Stimulated activated CD8-positive, alpha-beta memory T cell treated with anti-CD3 and anti-CD28 coated beads, Interleukin-2, amount 100 ng/mL, for 1 hour (primary cell): ENCODE measurements around the gene BDP1.
"Not testable (repeated sequence)": the region's sequence is repeated elsewhere in the genome, so short reads cannot be mapped to it uniquely, and the experiment has no call there.

Source experiments
- DNase-seq, 2 donors: peaks; one replicate each; pipeline ENCODE4 v3.0.0-alpha.2; 2020; ENCODE audit warnings: low read depth in 2 of 2

The BDP1 gene

DNA sequence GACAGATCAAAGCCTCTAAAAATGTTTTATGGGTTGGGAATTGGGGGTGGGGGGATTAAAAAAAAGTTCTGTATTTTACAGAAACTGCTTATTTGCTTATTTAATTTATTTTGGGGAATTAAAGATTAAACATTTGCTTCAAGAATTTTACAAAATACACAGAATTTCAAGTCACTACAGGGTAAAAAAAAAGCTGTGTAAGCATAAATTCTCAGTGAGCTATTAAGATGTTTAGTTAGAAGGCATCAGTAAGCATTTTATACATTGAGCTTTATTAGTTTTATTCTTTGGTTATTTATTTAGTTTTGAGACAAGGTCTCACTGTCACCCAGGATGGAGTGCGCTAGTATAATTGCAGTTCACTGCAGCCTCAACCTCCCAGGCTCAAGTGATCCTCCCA lies 5.2 kb downstream of the BDP1 start:
- no peak for DNase-seq

DNA sequence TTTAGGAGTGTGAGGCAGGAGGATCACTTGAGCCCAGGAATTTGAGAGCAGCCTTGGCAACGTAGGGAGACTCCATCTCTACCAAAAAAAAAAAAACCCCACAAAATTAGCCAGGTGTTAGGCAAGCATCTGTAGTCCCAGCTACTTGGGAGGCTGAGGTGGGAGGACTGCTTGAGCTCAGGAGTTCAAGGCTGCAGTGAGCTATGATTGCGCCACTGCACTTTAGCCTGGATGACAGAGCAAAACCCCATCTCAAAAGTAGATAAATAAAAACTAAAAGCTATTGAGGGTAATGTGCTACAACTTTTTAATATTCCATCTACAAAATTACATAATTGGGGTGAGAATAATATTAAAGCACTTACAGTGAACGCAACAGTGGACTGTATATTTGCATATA lies 5.9 kb downstream of the BDP1 start:
- DNase-seq = no peak

DNA sequence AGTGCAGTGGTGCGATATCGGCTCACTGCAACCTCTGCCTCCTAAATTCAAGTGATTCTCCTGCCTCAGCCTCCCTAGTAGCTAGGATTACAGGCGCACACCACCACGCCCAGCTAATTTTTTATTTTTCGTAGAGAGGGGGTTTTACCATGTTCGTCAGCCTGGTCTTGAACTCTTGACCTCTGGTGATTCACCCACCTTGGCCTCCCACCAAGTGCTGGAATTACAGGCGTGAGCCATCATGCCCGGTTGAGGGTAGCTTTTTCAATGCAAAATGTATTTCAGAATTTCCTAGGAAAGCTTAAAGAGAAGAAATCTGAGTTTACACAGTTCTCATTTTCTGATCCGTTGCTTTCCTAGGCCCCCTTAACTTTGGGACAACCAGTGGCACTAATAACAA lies 15.7 kb downstream of the BDP1 start:
- DNase-seq = no peak

GRCh38 chr5:71475788-71476384 lies 20.4 kb downstream of the BDP1 start:
- no peak for DNase-seq

DNA sequence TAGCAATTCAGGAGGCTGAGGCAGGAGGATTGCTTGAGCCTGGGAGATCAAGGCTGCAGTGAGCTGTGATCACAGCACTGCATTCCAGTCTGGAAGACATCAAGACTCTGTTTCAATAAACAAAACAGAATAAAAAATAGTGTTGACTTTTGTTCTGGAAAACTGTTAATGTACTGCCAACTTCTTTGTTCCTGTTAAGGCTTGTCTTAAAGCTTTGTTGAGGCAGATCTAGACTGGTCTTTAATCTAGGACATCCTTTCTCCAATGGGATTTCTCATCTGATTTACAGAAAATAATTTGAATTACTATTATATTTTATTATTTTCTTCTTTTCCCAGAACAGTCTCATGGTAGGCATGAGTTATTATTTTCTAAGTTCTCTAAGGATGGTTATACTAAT lies 26.0 kb downstream of the BDP1 start:
- no peak for DNase-seq

DNA sequence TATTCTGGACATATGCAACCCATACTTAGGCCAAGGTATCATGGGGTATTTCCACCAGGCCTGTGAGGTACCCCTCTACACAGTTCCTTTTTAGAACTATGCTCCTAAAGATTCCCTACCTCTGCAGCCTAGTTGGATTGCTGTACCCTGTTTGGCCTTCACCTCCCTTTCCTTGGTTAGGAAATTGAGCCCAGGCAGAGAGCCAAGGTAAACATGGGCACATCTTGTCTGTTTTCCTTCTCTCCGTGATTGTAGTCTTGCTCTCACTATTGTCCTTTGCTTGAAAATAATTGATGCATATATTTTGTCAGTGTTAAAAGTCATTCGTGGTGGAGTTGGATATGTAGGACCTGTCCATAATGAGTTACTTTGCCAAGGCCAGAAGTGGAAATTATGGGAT lies 26.7 kb downstream of the BDP1 start:
- no peak for DNase-seq

DNA sequence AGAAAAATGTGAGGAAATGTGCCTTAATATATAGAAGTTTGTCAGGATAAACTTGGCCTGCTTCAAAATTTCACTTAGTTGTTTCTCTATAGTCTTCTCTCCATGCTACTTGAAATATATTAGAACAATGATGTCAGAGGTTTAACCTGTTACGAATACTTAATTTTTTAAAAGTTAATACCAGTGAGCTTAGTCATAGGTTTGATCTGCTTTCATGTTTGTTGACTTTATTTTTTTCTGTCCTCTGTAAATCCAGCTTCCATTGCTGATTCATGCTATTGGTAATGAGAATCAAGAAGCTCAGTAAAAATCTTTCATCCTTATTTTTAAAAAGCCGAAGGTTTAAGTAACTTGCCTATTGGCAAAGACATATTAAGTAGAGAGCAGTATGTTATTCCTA lies 27.9 kb downstream of the BDP1 start:
- no peak for DNase-seq

- DNase-seq = no peak
Measured at GRCh38 chr5:71492817-71493615, 37.6 kb downstream of the BDP1 start.

GRCh38 chr5:71494202-71494601 lies 38.8 kb downstream of the BDP1 start:
- DNase-seq = not testable (repeated sequence)

DNA sequence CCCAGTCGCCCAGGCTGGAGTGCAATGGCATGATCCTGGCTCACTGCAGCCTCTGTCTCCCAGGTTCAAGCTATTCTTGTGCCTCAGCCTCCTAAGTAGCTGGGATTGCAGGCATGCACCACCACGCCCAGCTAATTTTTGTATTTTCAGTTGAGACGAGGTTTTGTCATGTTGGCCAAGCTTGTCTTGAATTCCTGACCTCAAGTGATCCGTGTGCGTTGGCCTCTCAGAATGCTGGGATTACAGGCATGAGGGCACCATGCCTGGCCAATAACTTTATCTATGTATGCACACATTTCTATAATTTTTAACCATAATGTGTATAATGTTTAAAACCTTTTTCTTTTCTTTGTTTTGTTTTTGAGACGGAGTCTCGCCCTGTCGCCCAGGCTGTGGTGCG lies 43.3 kb downstream of the BDP1 start:
- not testable (repeated sequence) for DNase-seq

GRCh38 chr5:71503536-71503935 lies 48.1 kb downstream of the BDP1 start:
- no peak for DNase-seq

DNA sequence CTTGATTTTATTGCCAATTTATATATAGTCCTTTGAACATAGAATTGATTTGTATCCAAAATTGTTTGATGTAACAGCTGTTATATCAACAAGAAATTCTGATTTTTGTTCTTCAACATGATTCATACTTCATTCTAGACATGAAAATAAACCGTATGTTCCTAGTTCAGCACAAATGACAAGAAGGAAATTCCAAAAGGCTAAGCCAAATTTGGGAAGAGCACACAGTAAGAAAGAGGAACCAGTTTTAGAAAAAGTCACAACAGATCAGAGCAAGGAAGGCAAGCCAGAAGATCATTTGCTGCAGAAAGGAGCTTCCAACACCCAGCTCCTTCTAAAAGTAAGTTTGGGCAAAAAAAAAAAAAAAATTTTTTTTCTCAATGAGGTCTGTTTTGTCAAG lies 66.7 kb downstream of the BDP1 start:
- DNase-seq = no peak

GRCh38 chr5:71525611-71526010 lies 70.2 kb downstream of the BDP1 start:
- DNase-seq = not testable (repeated sequence)

GRCh38 chr5:71528206-71528605 lies 72.8 kb downstream of the BDP1 start:
- DNase-seq = no peak

GRCh38 chr5:71529682-71530081 lies 74.2 kb downstream of the BDP1 start:
- DNase-seq = no peak

DNA sequence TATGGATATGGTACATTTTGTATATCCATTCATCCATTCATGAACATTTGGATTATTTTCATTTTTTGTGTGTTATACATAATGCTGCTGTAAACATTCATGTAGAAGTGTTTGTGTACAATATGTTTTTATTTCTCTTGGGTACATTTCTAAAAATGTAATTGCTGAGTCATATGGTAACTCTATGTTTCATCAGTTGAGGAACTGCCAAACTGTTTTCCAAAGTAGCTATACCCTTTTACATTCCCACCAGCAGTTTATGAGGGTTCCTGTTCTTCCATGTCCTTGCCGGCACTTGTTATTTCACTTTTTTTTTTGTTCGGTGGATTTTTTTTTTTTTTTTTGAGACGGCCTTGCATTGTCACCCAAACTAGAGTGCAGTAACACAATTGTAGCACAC lies 77.7 kb downstream of the BDP1 start:
- no peak for DNase-seq

DNA sequence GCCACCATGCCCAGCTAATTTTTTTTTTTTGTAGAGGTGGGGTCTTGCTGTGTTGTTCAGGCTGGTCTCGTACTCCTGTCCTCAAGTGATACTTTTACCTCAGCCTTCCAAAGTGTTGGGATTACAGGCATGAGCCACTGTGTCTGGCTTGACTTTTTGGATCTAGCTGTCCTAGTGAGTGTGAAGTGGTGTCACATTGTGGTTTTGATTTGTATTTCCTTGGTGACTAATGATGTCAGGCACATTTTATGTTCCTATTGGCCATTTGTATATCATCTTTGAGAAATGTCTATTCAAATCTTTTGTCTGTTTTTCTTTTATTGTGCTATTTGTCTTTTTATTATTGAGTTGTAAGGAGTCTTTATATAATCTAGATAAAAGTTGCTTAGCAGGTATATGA lies 78.2 kb downstream of the BDP1 start:
- no peak for DNase-seq

GRCh38 chr5:71537687-71538086 lies 82.2 kb downstream of the BDP1 start:
- no peak for DNase-seq

- DNase-seq = not testable (repeated sequence)
Measured at GRCh38 chr5:71550885-71551284, 95.4 kb downstream of the BDP1 start.

DNA sequence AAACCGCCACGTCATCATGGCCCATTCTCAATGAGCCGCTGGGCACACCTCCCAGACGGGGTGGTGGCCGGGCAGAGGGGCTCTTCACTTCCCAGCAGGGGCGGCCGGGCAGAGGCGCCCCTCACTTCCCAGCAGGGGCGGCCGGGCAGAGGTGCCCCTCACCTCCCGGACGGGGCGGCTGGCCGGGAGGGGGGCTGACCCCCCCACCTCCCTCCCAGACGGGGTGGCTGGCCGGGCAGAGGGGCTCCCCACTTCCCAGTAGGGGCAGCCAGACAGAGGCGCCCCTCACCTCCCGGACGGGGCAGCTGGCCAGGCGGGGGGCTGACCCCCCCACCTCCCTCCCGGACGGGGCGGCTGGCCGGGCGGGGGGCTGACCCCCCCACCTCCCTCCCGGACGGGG lies 96.1 kb downstream of the BDP1 start:
- not testable (repeated sequence) for DNase-seq

DNA sequence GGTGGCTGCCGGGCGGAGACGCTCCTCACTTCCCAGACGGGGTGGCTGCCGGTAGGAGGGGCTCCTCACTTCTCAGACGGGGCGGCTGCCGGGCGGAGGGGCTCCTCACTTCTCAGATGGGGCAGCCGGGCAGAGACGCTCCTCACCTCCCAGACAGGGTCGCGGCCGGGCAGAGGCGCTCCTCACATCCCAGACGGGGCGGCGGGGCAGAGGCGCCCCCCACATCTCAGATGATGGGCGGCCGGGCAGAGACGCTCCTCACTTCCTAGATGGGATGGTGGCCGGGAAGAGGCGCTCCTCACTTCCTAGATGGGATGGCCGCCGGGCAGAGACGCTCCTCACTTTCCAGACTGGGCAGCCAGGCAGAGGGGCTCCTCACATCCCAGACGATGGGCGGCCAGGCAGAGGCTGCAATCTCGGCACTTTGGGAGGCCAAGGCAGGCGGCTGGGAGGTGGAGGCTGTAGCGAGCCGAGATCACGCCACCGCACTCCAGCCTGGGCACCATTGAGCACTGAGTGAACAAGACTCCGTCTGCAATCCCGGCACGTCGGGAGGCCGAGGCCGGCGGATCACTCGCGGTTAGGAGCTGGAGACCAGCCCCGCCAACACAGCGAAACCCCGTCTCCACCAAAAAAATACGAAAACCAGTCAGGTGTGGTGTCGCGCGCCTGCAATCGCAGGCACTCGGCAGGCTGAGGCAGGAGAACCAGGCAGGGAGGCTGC lies 96.7 kb downstream of the BDP1 start:
- not testable (repeated sequence) for DNase-seq

DNA sequence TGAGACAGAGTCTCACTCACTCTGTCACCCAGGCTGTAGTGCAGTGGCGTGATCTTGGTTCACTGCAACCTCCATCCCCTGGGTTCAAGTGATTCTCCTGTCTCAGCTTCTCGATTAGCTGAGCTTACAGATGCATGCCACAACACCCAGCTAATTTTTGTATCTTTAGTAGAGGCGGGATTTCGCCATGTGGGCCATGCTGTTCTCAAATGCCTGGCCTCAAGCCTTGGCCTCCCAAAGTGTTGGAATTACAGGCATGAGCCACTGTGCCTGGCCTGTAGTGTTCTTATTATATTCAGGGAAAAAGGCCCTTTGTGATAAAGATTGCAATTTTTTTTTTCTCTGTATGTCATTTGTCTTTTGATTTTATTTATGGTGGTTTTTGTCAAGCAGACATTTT lies 107.7 kb downstream of the BDP1 start:
- DNase-seq = no peak

DNA sequence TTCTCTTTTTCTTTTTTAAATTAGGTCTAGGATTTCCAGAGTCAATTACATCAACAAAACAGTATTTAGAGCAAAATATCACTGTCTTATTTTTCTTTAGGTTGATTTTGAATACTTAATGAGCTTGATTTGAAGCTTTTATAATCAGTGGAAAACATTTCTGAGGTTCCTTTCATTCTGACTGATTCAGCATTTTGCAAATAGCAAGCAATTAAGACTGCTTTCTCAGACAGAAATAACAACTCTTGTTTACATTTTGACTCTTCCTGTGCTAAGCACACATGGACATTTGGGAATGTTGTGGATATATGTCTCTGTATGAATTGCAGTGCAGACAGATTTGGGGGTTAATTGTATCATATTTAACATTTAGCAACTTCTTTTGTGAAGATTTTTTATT lies 109.4 kb downstream of the BDP1 start:
- no peak for DNase-seq
